Keratinocyte (primary cell): ENCODE measurements around the gene FAM78A. TPM values are rescaled to one million over a fixed set of nuclear protein-coding genes. Genes with fewer than 3 reads are reported as not detected.

Experiments used
- DNase-seq: peaks from one replicate; pipeline ENCODE4 v3.0.0-alpha.2; 2011; ENCODE audit warnings: low read depth, missing footprints, low spot score
- FAIRE-seq: peaks from 2 replicates; lab custom pipeline; 2011; peaks lifted over from hg19 to GRCh38; lab: Jason Lieb, UNC
- H2AFZ ChIP-seq: 2 replicates; pipeline ENCODE4 v1.6.0; 2012; ENCODE audit warnings: low read length, control low read depth, inconsistent platforms; ENCODE audit not compliant: control insufficient read depth
- H3K27ac ChIP-seq: 2 replicates; pipeline ENCODE4 v1.5.1; 2011; ENCODE audit warnings: low read length; ENCODE audit not compliant: control insufficient read depth, insufficient read depth
- H3K27me3 ChIP-seq: 3 replicates; pipeline ENCODE4 v1.6.0; 2011; ENCODE audit warnings: low read length; ENCODE audit not compliant: control insufficient read depth, insufficient read depth; ENCODE audit errors: extremely low read depth
- H3K36me3 ChIP-seq, 2 experiments: 2 replicates in 1 of 2; 3 replicates in 1 of 2; pipeline ENCODE4 v1.5.1; 2011; ENCODE audit warnings: low read length in 2 of 2, mild to moderate bottlenecking in 1 of 2; ENCODE audit not compliant: control insufficient read depth in 2 of 2, insufficient read depth in 2 of 2; ENCODE audit errors: extremely low read depth in 1 of 2
- H3K4me1 ChIP-seq: 3 replicates; pipeline ENCODE4 v1.5.1; 2011; ENCODE audit warnings: low read length; ENCODE audit not compliant: control insufficient read depth, insufficient read depth; ENCODE audit errors: extremely low read depth
- H3K4me2 ChIP-seq: 3 replicates; pipeline ENCODE4 v1.6.0; 2011; ENCODE audit warnings: low read depth, low read length; ENCODE audit not compliant: control insufficient read depth, insufficient read depth; ENCODE audit errors: extremely low read depth
- H3K4me3 ChIP-seq, 3 experiments: fragments of 200-600 bp in 1 of 3; sonication (generic) in 1 of 3; 2 replicates in 2 of 3; 3 replicates in 1 of 3; pipeline ENCODE4 v1.5.1; 2011 to 2016; ENCODE audit warnings: low read length in 3 of 3, mild to moderate bottlenecking in 3 of 3, control low read depth in 2 of 3, inconsistent platforms in 1 of 3, low read depth in 1 of 3, mixed read lengths in 1 of 3, mixed run types in 1 of 3, moderate library complexity in 1 of 3; ENCODE audit not compliant: control insufficient read depth in 2 of 3, insufficient read depth in 2 of 3; ENCODE audit errors: extremely low read depth in 1 of 3
- H3K79me2 ChIP-seq: 2 replicates; pipeline ENCODE4 v1.6.0; 2012; ENCODE audit warnings: low read length; ENCODE audit not compliant: control insufficient read depth, insufficient read depth
- H3K9ac ChIP-seq: 3 replicates; pipeline ENCODE4 v1.6.0; 2011; ENCODE audit warnings: low read length; ENCODE audit not compliant: control insufficient read depth, insufficient read depth; ENCODE audit errors: extremely low read depth
- H3K9me1 ChIP-seq: 3 replicates; pipeline ENCODE4 v1.6.0; 2011; ENCODE audit warnings: low read length; ENCODE audit not compliant: control insufficient read depth, insufficient read depth; ENCODE audit errors: extremely low read depth
- H3K9me3 ChIP-seq: 2 replicates; pipeline ENCODE4 v1.5.1; 2012; ENCODE audit warnings: low read depth, low read length; ENCODE audit not compliant: control insufficient read depth
- H4K20me1 ChIP-seq: 3 replicates; pipeline ENCODE4 v1.6.0; 2011; ENCODE audit warnings: low read length; ENCODE audit not compliant: control insufficient read depth, insufficient read depth; ENCODE audit errors: extremely low read depth
- CTCF ChIP-seq, 3 experiments: IDR thresholded peaks in 1 of 3; conservative IDR thresholded peaks in 1 of 3; optimal IDR thresholded peaks in 1 of 3; 2 replicates in 2 of 3; 3 replicates in 1 of 3; pipeline versions ENCODE3 to v1.5.1; 2011; ENCODE audit warnings: low read length in 3 of 3, mild to moderate bottlenecking in 3 of 3, moderate library complexity in 2 of 3, control low read depth in 1 of 3, inconsistent platforms in 1 of 3; ENCODE audit not compliant: insufficient read depth in 2 of 3; ENCODE audit errors: extremely low read depth in 1 of 3
- EZH2 ChIP-seq: IDR thresholded peaks from one replicate; pipeline ENCODE4 v1.6.1; 2012; ENCODE audit warnings: inconsistent platforms, mild to moderate bottlenecking, low read length, moderate library complexity
- dilution Hi-C: fragments of 300-500 bp; cut with MboI; formaldehyde crosslinking; loops from one replicate; pipeline ENCODE4 v1.7.0; 2020; ENCODE audit warnings: low sequenced_read_pairs; ENCODE audit not compliant: extremely low pct_ligation_motif_present
- polyA plus RNA-seq, 5 experiments: library from polyadenylated mRNA; depleted of rRNA in 3 of 5; stranded (reverse) in 3 of 5; stranded (forward) in 1 of 5; unstranded in 1 of 5; fragments of >200 nt; gene quantifications; 1 replicate in 1 of 5; 2 replicates in 3 of 5; 3 replicates in 1 of 5; pipeline versions ENCODE4 v1.2.1 to v1.2.3, GENCODE V29; 2011 to 2012; ENCODE audit warnings: missing spikeins in 2 of 5, low read depth in 1 of 5, low replicate concordance in 1 of 5

FAM78A gene
- polyA plus RNA-seq, 1 donor (not counting 4 experiments of a cell fraction or from before 2014, with no cell fraction given) = 0.25 TPM

GRCh38 chr9:131308906-131309529, 32.7 kb upstream of the FAM78A start:
- peaks cover 3% of the 10 kb centered on the region for H3K27me3 ChIP-seq
- H4K20me1 ChIP-seq = no peaks in the 10 kb centered on the region
- H3K4me2 ChIP-seq = no peak overlapping the region
- H3K36me3 ChIP-seq = no peaks in the 10 kb centered on the region
- dilution Hi-C loops = no loop called here
- no peaks in the 10 kb centered on the region for H3K4me1 ChIP-seq
- H3K27ac ChIP-seq = no peak overlapping the region
- no peaks in the 10 kb centered on the region for H3K9me3 ChIP-seq
- no peak for DNase-seq
- H3K4me3 ChIP-seq = no peak overlapping the region
- H3K9me1 ChIP-seq = no peaks in the 10 kb centered on the region
- no peak overlapping the region for H3K9ac ChIP-seq
- FAIRE-seq = no peak
- no peaks in the 10 kb centered on the region for H3K79me2 ChIP-seq
- no peak overlapping the region for H2AFZ ChIP-seq
- TF ChIP-seq EZH2 (no peak), CTCF (optimal IDR thresholded peaks at IDR 0.05 in 1 of 3, IDR thresholded peaks at IDR 0.05 in 1 of 3, conservative IDR thresholded peaks at IDR 0.05 in 1 of 3; ENCODE audit: extremely low read depth in 1 of 3, insufficient read depth in 2 of 3, low read length in 3 of 3) (no peak)

GRCh38 chr9:131308452-131308851, 32.1 kb upstream of the FAM78A start:
- H3K4me3 ChIP-seq = no peak overlapping the region
- H3K36me3 ChIP-seq = no peaks in the 10 kb centered on the region
- no peak overlapping the region for H3K27ac ChIP-seq
- no peaks in the 10 kb centered on the region for H3K4me1 ChIP-seq
- H3K9me1 ChIP-seq = no peaks in the 10 kb centered on the region
- no peak overlapping the region for H3K9ac ChIP-seq
- H3K27me3 ChIP-seq = peaks cover 3% of the 10 kb centered on the region
- H3K79me2 ChIP-seq = no peaks in the 10 kb centered on the region
- no peak overlapping the region for H3K4me2 ChIP-seq
- DNase-seq (no peak), FAIRE-seq (no peak)
- dilution Hi-C loops = no loop called here
- H2AFZ ChIP-seq = no peak overlapping the region
- no peaks in the 10 kb centered on the region for H3K9me3 ChIP-seq
- TF ChIP-seq CTCF (optimal IDR thresholded peaks at IDR 0.05 in 1 of 3, IDR thresholded peaks at IDR 0.05 in 1 of 3, conservative IDR thresholded peaks at IDR 0.05 in 1 of 3; ENCODE audit: extremely low read depth in 1 of 3, insufficient read depth in 2 of 3, low read length in 3 of 3) (no peak), EZH2 (no peak)
- H4K20me1 ChIP-seq = no peaks in the 10 kb centered on the region
